GM19193 (cell line): ENCODE measurements around the gene CDC42EP4.
A peak's percentile ranks its signal among the peaks of the same experiment; 100 is the strongest.

Source experiments
- POLR2A ChIP-seq: IDR thresholded peaks from 4 replicates; pipeline ENCODE4 v1.6.1; 2011; ENCODE audit not compliant: insufficient read depth, insufficient read length; ENCODE audit errors: extremely low read depth

The CDC42EP4 gene

GRCh38 chr17:73301369-73301768, 10.4 kb downstream of the CDC42EP4 start:
- TF ChIP-seq POLR2A = no peak

GRCh38 chr17:73300392-73300791, 11.4 kb downstream of the CDC42EP4 start:
- TF ChIP-seq POLR2A = no peak

DNA sequence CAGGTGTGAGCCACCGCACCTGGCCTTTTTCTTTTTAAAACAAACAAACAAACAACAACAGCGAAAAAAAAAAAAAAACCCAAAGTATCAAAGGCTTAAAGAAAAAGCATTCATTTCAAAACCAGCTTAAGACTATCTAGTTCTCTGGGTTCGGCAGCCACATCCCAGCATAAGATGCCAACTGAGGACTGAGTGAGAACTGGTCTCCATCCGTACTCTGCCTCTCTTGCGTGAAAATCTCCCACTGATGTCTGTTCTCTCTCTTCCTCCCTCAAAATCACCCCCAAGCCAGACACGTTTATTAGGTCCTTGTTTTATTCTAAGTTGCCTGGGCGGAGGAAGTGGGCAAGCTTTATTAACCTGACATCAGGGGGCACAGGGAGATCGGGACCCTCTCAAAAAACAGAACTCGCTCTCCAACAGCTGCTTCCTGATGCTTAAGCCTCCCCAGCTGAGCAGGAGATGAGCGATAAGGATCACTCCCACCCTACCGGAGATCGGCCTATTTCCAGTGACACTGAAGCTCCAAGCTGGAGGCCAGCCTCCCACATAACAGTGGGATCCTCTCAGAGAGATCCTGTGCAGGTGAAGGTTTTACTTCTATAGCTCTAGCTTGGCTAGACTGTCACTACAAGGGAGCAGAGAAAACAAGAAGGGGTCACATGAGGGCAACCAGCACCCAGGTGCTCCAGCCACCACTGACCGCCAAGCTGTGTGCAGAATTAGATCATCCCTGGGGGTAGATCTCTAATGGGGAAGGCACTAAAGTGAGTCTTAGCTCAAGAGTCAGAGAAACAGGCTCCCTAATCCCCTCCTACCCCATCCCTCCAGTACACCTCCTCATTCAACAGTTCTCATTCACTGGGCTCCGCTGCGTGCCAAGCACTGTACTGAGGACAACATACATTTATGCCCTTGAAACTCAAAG, 13.6 kb downstream of the CDC42EP4 start:
- no peak for TF ChIP-seq POLR2A

GRCh38 chr17:73293480-73293911, 18.3 kb downstream of the CDC42EP4 start:
- TF ChIP-seq POLR2A = no peak

DNA sequence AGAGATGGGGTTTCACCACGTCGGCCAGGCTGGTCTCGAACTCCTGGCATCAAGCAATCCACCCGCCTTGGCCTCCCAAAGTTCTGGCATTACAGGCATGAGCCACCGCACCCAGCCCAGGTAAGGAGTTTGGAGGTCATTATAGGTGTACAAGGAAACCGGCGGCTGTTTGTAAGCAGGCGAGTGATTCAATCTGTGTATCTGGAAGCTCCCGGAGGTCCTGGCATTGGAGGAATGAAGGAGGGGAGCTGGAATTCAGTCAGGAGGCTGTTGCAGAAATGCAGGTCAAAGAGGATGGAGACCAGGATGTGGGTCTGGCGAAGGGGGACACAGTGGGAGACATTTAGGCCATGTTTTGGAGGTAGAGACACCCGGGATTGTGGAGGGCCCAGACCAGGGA, 18.8 kb downstream of the CDC42EP4 start:
- TF ChIP-seq POLR2A = no peak

DNA sequence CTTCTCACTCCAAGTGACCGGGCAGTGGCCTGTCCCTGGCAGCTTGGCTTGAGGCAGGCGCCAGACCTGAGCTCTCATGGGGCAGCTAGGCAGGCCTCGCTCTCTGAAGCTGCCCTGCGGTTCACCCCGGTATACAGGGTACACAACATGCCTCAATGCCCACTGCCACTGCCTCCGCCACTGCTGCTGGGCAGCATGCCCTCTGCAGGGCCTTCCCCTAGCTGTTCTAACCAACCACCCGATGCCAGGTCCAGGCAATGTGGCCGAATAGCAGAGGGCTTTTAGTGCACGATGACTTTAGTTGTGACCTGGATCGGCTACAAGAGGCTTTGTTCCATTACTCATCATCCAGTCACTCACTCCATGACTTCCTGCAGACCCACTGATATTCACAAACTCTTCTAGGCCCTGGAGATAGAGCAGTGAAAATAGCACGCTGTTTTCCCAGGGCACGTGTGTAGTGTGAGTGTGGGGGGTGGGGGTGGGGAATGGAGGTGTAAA, 19.7 kb downstream of the CDC42EP4 start:
- no peak for TF ChIP-seq POLR2A

DNA sequence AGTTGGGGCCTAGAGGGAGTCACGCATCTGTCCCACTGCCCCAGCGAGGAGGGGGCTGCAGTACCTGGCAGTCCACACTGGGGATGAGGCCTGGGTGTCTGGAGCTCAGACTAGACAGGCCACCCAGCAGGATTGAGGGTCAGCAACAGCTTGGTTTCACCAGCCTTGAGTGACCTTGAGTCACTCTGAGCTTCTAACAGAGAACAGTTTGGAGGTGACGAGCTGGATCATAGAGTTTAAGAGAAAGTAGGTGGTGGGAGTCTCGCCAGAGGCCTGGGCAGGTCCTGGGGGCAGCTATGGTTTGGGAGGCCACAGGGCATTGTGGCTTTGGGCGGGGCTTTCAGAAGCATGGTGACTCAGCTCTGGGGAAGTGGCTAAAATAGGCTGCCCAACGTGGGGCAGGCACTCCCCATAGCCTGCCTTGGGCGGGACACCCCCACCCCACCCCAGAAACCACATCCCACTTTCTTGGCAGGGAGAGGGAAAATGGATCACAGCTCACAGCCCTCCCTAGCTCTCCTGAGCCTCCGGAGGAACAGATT, 20.5 kb downstream of the CDC42EP4 start:
- peak; percentile 49 for TF ChIP-seq POLR2A

DNA sequence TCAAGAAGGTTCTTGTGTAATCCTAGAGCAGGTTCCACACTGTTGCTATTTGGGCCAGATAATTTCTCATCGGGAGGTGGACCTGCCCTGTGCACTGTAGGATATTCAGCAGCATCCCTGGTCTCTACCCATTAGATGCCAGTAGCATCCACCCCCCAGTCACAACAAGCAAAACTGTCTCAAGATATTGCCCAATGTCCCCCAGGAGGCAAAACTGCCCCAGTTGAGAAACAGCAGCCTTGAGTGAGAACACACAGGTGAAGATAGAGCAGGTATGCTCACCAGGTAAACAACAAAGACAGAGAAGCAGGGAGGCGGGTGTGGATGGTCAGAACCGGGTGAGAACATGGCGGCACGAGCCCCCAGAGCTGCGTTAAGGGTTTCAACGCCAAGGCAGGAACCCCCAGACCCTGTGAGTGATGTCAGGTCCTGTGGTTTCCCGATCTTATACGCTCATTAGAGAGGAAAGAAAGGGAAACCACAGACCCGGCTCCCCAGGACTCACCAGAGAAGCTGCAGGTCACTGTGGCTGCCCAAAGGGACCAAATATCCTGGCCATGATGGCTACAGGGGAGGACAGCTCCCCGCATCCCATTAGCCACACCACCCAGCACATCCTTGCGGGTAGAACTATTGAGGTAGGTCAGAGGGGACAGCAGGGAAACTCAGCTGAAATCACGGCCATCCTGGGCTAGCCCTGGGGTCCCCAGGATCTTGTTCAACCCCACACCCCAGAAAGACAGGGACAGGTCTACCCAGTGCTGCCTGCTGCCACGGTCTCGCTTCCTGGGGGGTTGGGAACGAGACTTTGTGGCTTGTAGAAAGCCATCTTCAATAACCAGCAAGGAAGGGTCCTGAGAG, 21.2 kb downstream of the CDC42EP4 start:
- TF ChIP-seq POLR2A = no peak

- TF ChIP-seq POLR2A = no peak
Observed at GRCh38 chr17:73289549-73290254, 22.1 kb downstream of the CDC42EP4 start.

- TF ChIP-seq POLR2A = no peak
Observed at GRCh38 chr17:73288534-73289302, 23.1 kb downstream of the CDC42EP4 start.

- TF ChIP-seq POLR2A = no peak
Observed at GRCh38 chr17:73286863-73287296, 24.9 kb downstream of the CDC42EP4 start.

DNA sequence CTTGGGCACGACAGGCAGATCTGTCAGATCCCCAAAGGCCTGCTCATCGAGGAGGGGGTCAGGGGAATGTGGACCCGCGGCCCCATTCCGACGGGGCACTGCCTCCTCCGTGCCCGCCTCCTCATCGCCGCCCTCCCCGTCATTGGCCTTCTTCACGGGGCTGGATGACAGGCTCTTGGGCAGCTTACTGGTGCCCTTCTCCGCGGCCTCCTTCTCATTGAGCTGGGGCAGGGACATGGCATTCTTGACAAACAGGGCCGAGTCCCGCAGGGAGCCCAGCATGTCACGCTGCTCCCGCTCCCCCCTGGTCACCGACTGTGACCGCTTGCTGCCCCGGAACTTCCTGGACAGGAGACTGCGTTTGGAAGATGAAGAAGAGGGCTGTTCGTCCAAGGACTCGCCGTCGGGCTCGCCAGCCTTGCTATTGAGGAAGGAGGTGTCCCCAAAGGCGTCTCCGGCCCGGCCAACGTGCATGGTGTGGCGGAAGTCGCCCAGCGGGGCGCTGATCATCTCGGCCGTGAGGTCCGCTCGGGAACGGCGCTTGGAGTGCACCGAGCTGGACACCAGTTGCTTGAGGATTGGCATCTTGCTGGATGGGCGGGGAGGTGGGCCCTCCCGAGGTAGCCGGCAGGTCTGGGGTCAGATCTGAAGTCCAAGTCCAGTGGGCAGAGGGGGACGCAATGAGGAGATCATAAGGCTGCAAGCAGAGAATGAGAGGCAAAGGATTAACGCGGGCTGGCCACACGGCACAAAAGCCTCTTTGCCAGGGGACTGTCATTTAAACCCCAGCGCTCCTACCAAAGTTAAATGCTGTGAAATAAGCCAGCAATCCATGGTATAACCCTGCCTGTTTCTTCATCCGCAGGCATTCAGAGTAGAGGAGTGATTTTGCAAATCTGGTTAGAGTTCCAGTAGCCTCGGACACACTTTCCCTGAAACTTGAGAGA, 25.6 kb downstream of the CDC42EP4 start:
- no peak for TF ChIP-seq POLR2A

GRCh38 chr17:73285603-73285908, 26.2 kb downstream of the CDC42EP4 start:
- TF ChIP-seq POLR2A = no peak
